GM18511 (cell line): Measurements from ENCODE around the gene EDDM13.
"Not testable (repeated sequence)": the region's sequence is repeated elsewhere in the genome, so short reads cannot be mapped to it uniquely, and the experiment has no call there.

Experiments
- ATAC-seq: cut with Tn5 transposase; IDR thresholded peaks from one replicate; pipeline ENCODE4 v1.9.1; 2021; ENCODE audit warnings: mild to moderate bottlenecking, moderate library complexity; ENCODE audit not compliant: unreplicated experiment

Gene EDDM13, protein sequence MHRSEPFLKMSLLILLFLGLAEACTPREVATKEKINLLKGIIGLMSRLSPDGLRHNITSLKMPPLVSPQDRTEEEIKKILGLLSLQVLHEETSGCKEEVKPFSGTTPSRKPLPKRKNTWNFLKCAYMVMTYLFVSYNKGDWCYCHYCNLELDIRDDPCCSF

DNA sequence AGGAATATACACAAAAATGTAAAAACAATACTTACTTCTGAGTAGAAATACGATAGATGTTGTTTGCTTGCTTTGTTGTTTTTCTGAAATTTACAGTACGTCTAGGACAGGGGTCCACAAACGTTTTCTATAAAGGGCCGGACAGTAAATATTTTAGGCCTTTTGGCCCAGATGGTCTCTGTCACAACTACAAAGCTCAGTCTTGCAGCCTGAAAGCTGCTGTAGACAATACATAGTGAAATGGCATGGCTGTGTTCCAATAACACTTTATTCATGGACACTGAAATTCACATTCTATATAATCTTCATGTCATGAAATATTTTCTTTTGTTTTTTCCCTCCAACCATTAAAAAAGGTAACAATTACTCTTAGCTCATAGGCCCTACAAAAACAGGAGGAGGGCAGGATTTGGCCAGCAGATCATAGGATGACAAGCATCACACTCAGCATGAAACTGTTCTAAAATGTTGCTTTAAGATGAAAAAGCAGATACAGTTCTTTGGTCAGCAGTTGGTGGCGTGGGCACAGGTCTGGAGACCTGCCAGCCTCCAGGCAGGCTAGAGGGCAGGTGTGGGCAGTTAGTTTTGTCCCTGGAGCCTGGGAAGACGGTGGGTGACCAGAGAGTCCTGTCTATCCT, at the start of gene EDDM13:
Gene EDDM13 (plus strand): TSS at position 588 of the 638 bp plus-strand sequence. CDS start 87 bp downstream, outside the sequence.
- ATAC-seq, result no peak

DNA sequence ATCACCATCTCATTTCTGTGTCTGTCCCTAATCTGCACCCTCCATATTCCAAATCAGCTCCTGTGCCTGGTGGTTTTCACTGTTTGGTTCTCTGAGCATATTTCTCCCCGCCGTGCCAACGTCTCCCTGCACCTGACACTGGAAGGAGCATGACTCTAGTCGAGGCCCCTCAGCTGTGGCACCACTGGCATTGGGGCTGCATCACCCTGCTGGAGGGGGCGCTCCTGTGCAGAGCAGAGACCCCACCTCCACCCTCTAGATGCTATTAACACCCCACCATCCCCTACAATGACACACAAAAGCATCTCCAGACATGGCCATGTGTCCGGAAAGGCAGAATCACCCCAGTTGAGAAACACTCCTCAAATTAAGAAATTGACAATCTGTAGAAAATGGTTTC, 49.6 kb upstream of the EDDM13 start:
- no peak for ATAC-seq

DNA sequence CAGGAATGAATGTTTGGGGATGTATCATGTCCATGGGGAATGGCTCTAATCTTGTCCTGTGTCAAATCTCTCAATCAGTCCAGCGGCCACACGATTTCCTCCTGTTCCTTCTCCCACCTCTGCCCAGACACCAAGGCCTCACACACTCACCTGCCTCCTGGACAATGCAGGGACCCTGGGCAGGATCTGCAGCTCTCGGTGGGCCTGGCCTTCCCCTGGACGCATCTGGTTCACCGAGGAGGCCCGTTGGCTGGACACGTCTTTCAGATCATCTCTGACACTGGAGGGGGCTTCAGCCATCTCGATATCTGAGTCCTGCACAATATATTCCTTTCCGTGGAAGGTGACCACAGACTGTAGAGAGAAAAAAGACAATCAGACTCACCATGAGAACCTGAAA, 49.1 kb upstream of the EDDM13 start:
- no peak for ATAC-seq

DNA sequence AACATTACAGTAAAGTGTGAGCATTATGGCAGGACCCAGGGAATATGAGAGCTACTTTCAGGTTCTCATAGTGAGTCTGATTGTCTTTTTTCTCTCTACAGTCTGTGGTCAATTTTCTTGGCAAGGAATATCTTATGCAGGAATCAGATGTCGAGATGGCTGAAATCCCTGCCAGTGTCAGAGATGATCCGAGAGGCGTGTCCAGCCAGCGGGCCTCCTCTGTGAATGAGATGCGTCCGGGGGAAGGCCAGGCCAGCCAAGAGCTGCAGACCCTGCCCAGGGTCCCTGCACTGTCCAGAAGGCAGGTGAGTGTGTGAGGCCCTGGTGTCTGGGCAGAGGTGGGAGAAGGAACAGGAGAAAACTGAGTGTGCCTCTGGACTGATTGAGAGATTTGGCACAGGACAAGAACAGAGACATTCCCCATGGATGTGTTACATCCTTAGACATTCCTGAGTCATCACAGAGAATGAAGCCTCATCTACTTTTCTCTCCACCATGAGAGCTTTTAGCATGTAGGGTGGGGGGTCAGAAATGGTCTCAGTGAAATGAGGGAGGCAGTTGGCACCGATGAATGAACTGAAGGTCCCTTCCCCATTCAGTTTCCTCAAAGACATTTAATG, 27.3 kb upstream of the EDDM13 start:
- ATAC-seq, result no peak

DNA sequence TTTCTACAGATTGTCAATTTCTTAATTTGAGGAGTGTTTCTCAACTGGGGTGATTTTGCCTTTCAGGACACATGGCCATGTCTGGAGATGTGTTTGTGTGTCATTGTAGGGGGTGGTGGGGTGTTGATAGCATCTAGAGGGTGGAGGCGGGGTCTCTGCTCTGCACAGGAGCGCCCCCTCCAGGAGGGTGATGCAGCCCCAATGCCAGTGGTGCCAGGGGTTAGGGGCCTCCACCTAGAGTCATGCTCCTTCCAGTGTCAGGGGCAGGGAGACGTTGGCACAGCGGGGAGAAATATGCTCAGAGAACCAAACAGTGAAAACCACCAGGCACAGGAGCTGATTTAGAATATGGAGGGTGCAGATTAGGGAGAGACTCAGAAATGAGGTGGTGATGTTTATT, 26.8 kb upstream of the EDDM13 start:
- ATAC-seq, result not testable (repeated sequence)

DNA sequence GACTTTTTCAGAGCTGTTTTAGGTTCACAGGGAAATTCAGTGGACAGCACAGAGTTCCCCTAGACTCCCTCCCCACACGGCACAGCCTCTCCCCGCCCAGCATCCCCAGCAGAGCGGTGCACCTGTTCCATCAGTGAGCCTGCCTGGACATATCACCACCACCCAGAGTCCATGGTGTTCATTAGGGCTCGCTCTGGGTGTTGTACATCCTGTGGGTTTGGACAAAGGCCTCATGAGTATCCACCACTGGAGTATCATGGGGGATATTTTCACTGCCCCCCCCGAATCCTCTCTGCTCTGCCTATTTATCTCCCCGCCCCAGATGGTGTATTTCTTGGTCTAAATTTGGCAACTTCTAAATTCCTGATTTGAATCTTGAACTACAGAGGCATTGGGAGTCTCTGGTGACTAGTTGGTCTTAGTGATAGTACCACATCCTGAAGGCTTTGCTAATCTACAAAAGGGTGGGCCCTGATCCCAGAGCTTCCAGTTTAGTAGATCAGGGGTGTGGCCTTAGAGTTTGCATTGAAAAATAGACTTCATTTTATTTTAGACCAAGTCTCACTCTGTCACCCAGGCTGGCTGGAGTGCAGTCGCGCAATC, 23.7 kb upstream of the EDDM13 start:
- not testable (repeated sequence) for ATAC-seq

DNA sequence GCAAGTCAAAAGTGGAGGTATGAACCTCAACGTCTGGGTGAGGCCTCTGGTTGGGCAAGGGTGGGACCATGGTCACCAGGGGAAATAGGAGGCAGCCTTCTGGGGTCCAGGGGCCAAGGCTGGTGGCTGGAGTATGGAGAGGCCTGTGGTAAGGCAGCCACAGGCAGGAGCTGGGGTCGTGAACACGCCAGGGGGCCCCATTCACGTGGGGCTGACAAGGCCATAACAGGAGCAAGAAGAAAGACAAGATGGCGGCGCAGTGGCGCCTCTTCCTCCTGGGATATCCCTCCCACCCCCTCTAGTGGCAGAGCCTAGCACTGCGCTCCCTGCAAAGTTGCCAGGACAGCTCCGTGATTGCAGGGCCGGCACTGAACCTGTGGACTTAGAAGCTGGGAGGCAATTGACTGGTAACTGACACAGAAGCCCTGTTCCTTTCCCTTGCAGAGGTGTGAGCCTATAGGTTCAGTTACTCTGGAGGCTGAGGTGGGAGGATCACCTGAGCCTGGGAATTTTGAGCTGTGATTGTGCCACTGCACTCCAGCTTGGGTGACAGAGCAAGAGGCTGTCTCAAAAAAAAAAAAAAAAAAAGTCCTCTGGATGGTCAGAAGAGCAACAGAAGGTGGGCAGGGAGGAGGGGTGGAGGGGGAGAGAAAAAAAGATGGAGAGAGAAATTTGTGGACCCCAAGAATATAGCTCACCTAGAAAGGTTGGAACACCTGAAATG, 19.7 kb upstream of the EDDM13 start:
- peak; percentile 50 for ATAC-seq

DNA sequence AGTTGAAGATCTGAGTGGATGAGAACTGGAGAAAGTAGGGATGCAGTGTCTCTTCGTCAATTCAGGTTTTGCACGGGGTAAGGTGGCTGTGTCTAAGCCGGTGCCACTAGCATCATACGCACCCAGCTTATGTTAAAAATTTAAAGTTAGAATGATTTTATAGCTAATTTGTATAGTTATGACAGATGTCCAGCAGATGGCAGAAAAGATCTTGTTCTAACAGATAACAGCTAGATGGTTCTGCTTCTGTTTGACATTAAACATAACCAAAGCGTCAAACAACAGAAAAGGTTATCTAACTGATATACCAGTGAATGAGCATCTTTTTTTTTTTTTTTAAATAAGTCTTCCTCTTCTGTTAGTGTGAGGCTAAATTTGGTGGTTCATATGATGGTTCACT, 18.8 kb upstream of the EDDM13 start:
- ATAC-seq, result no peak

DNA sequence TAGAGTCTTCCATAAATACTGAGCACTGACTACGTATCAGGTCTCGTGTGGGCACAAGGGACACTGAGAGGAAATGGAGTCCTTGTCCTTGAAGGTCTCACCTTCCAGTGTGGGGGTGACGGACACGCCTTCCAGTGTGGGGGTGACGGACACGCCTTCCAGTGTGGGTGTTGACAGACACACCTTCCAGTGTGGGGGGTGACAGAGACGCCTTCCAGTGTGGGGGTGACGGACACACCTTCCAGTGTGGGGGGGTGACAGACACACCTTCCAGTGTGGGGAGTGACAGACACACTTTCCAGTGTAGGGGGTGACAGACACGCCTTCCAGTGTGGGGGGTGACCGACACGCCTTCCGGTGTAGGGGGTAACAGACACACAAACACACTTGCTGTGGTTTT, 14.3 kb upstream of the EDDM13 start:
- no peak for ATAC-seq

DNA sequence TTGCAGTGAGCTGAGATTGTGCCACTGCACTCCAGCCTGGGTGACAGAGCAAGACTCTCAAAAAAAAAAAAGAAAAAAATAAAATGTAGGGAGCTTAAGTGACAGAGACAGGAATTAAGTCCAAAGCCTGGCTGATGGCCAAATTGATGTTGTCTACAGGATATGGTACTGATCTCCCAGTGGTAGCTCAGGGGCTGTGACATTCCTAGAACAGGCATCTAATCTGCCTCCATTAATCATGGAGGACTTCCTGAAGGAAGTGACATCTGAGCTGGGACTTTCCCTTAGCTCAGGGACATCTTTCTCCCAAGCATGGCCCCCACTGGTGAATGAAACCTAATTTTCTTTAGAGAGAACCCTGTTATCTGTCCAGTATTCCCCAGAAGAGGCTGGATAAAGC, 11.4 kb upstream of the EDDM13 start:
- no peak for ATAC-seq

DNA sequence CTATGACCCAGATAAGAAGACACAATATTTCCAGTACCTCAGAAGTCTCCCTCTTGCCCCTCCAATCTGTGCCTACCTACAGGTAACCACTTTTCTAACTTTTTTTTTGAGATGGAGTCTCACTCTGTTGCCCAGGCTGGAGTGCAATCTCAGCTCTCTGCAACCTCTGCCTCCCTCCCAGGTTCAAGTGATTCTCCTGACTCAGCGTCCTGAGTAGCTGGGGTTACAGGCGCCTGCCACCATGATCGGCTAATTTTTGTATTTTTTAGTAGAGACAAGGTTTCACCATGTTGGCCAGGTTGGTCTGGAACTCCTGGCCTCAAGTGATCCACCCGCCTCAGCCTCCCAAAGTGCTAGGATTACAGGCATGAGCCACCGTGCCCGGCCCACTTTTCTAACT, 10.6 kb upstream of the EDDM13 start:
- not testable (repeated sequence) for ATAC-seq

DNA sequence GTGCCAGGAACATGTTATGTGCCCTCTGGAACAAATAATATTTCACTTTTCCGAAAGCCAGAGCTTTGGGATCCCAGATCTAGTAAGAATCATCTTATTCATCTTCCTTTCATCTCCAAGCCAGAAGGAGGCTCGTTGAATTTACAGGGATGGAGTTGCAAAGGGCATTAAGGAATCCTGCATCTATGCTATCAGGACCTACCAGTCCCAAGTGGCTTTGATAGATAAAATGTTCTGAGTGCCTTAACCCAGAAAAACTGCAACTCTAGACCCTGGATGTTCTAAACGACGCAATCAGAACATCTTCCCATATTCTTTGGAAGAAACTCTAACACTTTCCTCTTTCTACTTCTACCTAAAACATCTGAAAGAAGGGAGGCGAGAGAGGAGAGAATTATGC, 9.2 kb upstream of the EDDM13 start:
- ATAC-seq, result no peak

DNA sequence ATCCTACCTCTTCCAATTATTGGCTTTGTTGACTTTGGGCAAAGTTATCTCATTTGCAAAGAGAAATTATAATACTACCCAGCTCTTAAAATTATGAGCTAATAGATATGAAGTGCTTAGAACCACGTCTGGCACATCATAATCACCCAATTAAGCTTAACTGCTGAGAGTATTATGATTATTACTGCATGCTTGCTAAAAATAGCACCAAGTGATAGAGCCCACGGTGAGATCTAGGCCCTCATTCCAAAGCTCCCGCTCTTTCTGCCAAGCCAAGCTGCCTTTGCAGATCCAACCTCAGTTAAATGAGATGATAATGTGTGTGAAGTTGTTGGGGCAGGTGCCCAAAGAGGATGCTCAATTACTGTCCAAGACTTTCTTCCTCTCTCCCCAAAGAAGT, 6.5 kb upstream of the EDDM13 start:
- ATAC-seq, result no peak

DNA sequence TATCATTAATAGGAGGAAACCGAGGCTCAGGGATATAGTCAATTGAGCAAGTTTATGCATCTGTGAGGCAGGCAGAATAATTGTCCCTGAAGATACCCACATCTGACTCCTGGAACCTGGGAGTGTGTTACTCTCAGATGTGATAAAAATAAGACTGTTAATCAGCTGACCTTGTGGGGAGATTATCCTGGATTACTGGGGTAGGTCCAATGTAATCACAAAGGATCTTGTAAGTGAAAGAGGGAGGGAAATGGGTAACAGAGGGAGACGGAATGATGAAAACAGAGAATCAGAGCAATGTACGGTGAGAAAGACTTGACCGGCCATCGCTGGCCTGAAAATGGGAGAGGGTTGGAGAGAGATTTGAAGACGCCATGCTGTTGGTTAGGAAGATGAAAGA, 3.2 kb upstream of the EDDM13 start:
- ATAC-seq, result no peak

DNA sequence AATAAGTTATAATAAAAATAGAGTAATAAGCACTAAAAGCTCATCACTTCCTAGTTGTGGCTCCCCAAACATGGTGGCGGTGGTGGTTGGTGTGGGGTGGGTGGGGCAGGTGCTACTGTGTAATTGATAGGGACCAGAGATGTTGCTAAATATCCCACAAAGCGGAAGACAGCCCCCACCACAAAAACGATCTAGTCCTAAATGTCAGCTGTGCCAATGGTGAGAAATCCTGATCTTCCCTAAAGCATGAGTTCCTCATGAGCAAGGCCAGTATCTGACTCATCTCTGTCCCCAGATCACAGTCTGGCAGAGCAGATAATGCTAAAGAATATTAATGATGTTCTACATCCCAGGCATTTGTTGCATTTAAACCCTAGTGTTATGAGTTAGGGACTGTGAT, 1.9 kb upstream of the EDDM13 start:
- no peak for ATAC-seq

DNA sequence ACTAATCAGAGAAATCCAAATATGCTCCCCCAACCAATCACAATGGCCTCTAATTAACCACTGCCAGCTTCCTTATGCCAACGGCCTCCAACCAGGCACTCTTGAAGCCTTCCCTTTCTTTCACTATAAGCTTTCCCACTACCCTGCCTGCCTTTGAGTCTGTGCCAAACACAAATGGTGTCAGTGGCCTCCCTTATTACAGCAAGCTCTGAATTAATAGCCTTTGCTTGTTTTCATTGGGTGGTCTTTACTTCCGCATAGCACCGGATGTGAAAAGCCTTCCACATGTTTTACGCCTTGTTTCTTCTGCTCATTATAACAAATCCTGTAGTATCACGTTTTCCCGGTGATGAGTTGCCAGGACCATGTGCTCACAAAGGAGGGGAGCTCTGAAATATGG, 1.4 kb upstream of the EDDM13 start:
- ATAC-seq, result no peak

DNA sequence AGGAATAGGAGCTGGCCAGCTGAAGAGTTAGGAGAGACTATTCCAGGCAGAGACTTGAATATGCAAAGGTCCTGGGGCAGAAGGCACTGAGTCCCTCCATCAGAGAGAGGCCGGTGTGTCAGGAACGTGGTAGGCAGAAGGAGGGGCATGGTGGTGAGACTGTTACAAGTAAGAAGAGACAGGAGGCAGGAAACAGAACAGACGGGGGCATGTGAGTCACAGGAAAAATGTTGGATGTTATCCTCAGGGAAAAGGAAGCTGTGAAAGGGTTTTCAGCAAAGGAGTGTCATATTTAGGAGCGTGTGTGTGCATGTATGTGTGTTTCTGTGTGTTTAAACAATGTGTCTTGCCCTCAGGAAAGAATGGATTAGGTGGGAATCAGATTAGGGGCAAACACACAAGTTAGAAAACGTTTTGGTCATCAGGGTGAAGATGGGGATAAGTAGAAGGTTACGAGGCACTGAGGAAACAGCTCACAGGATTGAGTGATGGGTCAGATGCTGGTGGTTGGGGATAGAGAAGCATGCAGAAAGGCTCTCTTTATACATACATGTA, 1.1 kb downstream of the EDDM13 start:
- no peak for ATAC-seq

DNA sequence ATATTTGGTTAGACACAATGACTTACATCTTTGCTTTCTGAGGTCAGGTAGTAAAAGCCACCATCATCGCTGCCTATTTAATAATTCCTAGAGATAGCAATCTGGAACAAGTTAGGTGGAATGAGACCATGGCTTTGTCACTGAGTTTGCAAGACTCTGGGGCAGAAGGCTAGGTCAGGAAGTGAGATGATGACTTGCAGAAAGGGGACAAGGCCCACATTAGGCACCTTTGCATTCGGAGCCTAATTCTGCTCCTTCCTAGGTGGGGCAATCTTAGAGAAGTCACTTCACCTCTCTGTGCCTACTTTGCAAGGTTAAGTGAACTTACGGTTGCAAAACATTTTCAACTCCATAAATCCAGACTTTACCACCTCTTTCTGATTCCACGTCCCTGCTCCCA, 10.3 kb downstream of the EDDM13 start:
- ATAC-seq, result no peak

DNA sequence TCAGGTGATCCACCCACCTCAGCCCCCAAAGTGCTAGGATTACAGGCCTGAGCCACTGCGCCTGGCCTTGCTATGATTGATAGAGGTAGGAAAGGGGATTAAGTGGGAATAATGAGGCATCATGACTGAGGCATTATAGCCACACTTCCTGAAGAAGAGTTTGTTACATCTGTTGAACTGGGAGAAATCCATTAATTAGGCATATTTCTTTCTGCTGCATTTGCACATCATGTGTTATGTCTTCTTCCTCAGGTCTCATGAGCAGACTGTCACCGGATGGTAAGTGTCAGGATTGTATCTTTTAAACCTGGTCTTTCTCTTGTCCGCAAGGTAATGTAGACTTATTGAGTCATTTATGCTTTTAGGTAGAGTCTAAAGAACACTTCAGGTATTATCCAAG, 12.2 kb downstream of the EDDM13 start:
- ATAC-seq, result no peak

DNA sequence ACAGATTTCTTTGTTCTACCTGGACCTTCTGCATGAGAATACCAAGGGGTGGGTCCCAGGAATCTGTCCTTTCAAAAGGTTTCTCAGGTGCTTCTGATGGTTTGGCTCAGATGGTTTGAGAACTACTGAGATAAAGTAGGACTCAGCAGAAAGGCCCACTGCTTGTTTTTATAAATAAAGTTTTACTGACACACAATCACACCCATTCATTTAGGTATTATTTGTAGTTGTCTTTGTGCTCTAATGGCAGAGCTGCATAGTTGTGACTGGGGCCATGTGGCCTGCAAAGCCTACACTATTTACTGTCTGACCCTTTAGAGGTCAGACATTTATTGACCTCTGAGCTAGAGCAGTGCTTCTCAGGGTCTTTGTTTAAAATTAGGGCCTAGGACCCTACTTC, 17.6 kb downstream of the EDDM13 start:
- no peak for ATAC-seq

DNA sequence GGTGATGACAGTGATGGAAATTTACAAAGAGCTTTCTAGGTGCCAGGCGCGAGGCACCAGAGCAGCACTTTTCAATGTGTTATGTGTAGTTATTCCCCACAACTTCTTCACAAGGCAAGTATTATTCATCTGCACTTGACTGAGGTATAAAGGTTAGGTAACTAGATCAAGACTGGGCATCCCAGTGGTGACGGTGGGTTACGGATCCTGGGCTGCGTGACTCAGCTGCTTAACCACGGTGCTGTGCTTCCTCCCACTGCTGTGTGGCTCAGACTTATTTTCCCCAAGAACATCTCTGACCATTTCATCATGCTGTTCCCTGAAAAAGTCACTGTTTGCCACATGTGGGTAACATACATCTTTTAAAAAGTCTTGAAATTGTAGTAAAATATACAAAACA, 19.3 kb downstream of the EDDM13 start:
- no peak for ATAC-seq
